Measurements from ENCODE around the gene MED15.

DNA sequence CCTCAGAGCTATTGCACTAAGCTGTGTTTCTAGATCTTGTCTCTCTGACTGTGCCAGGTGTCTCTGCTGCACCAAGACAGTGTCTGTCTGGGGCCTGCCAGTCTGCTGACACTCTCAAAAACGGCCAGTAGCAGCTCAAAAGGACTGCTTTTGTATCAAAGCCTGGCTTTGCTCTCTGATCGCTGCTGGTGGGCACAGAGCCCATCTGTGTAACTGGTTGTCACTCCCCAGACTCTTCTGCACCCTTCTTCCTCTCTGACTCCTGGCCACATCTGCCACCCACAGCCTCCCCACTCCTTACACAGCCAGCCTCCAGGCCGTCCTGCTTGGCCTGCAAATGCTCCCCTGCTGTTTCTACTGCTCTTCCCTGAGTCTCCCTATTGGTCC, 26.5 kb downstream of the MED15 start:
- TF ChIP-seq JUND (IDR thresholded peaks at IDR 0.05; ENCODE audit: low read length) (no peak), EP300 (IDR thresholded peaks at IDR 0.05; ENCODE audit: borderline replicate concordance in 1 of 2, low read depth in 2 of 2, low read length in 2 of 2) (no peak), SIRT6 (IDR thresholded peaks at IDR 0.05; ENCODE audit: low read length) (no peak), POLR2AphosphoS5 (IDR thresholded peaks at IDR 0.05; ENCODE audit: low read depth, low read length) (no peak), POLR2A (IDR thresholded peaks at IDR 0.05; ENCODE audit: control extremely low read depth in 1 of 2, low read depth in 2 of 2, low read length in 2 of 2) (no peak), SIN3A (conservative IDR thresholded peaks at IDR 0.05 in 1 of 2, IDR thresholded peaks at IDR 0.05 in 1 of 2; ENCODE audit: low read depth in 1 of 2, low read length in 2 of 2) (no peak), SP1 (IDR thresholded peaks at IDR 0.05; ENCODE audit: low read depth, low read length) (no peak), TAF7 (optimal IDR thresholded peaks at IDR 0.05; ENCODE audit: borderline replicate concordance, low read depth, low read length) (no peak), CEBPB (IDR thresholded peaks at IDR 0.05; ENCODE audit: low read depth, low read length) (no peak)
- TF ChIP-seq, protein P1, sequence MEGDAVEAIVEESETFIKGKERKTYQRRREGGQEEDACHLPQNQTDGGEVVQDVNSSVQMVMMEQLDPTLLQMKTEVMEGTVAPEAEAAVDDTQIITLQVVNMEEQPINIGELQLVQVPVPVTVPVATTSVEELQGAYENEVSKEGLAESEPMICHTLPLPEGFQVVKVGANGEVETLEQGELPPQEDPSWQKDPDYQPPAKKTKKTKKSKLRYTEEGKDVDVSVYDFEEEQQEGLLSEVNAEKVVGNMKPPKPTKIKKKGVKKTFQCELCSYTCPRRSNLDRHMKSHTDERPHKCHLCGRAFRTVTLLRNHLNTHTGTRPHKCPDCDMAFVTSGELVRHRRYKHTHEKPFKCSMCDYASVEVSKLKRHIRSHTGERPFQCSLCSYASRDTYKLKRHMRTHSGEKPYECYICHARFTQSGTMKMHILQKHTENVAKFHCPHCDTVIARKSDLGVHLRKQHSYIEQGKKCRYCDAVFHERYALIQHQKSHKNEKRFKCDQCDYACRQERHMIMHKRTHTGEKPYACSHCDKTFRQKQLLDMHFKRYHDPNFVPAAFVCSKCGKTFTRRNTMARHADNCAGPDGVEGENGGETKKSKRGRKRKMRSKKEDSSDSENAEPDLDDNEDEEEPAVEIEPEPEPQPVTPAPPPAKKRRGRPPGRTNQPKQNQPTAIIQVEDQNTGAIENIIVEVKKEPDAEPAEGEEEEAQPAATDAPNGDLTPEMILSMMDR (IDR thresholded peaks at IDR 0.05; ENCODE audit: control extremely low read depth in 1 of 3, insufficient read depth in 1 of 3, low read depth in 1 of 3, low read length in 3 of 3): no peak

All from H1 (cell line).